Testis (tissue), 3 donors: Measurements from ENCODE around the gene RHOBTB3. TPM values are rescaled to one million over a fixed set of nuclear protein-coding genes. Genes with fewer than 3 reads are reported as not detected.
"Not testable (repeated sequence)": the region's sequence is repeated elsewhere in the genome, so short reads cannot be mapped to it uniquely, and the experiment has no call there.

ENCODE experiments used
- DNase-seq: peaks from one replicate; pipeline ENCODE4 v3.0.0-alpha.2; 2019
- H3K27ac ChIP-seq, 2 donors: fragments of 200-600 bp; sonication (generic); one replicate each; pipeline ENCODE4 v1.5.1; 2019
- H3K27me3 ChIP-seq: fragments of 200-600 bp; sonication (generic); one replicate; pipeline ENCODE4 v1.5.1; 2019
- H3K36me3 ChIP-seq: fragments of 200-600 bp; sonication (generic); one replicate; pipeline ENCODE4 v1.5.1; 2017; ENCODE audit warnings: low read depth; ENCODE audit errors: missing control alignments
- H3K4me1 ChIP-seq: fragments of 200-600 bp; sonication (generic); one replicate; pipeline ENCODE4 v1.5.1; 2019
- H3K4me3 ChIP-seq, 2 donors: fragments of 200-600 bp; sonication (generic); one replicate each; pipeline ENCODE4 v1.5.1; 2017 to 2019
- H3K9me3 ChIP-seq: fragments of 200-600 bp; sonication (generic); one replicate; pipeline ENCODE4 v1.5.1; 2017
- POLR2A ChIP-seq: fragments of 450-650 bp; IDR thresholded peaks from one replicate; pipeline ENCODE4 v1.6.1; 2017; ENCODE audit warnings: antibody characterized with exemption, mild to moderate bottlenecking, moderate library complexity
- WGBS, 2 donors: methylation state at CpG; one replicate each; pipeline ENCODE4 v1.1.5; 2018; 5-methylcytosine and 5-hydroxymethylcytosine counted together
- intact Hi-C: fragments of 100-400 bp; cut with DNase I; formaldehyde crosslinking; loops from one replicate; pipeline ENCODE4 v1.15.1; 2023; ENCODE audit warnings: low total_unique reads
- polyA plus RNA-seq: library from polyadenylated mRNA; stranded (reverse); fragments of 350-450 nt; fragmentation: Illumina TruSeq; extraction: RNeasy Lipid Tissue Mini Kit (QIAGEN cat#74804); gene quantifications from one replicate; pipeline ENCODE4 v1.2.3, GENCODE V29; 2014; ENCODE audit warnings: low read depth, low replicate concordance; ENCODE audit not compliant: insufficient read depth
- total RNA-seq, 2 donors: library from RNA; depleted of rRNA; stranded (reverse); fragments of >200 nt; gene quantifications; one replicate each; pipeline ENCODE4 v1.2.3, GENCODE V29; 2016
- TF ChIP-seq, protein P1 (sequence below), 3 experiments: fragments of 450-650 bp in 2 of 3; fragments of 200-600 bp in 1 of 3; sonication (generic) in 1 of 3; IDR thresholded peaks; one replicate each; pipeline ENCODE4 v1.5.1; 2016 to 2019; ENCODE audit warnings: antibody characterized with exemption in 3 of 3, mild to moderate bottlenecking in 2 of 3, moderate library complexity in 1 of 3

RHOBTB3 gene
- total and polyA plus RNA-seq, 3 donors from 2014 or later: 44.1 to 190 (median 163) TPM

DNA sequence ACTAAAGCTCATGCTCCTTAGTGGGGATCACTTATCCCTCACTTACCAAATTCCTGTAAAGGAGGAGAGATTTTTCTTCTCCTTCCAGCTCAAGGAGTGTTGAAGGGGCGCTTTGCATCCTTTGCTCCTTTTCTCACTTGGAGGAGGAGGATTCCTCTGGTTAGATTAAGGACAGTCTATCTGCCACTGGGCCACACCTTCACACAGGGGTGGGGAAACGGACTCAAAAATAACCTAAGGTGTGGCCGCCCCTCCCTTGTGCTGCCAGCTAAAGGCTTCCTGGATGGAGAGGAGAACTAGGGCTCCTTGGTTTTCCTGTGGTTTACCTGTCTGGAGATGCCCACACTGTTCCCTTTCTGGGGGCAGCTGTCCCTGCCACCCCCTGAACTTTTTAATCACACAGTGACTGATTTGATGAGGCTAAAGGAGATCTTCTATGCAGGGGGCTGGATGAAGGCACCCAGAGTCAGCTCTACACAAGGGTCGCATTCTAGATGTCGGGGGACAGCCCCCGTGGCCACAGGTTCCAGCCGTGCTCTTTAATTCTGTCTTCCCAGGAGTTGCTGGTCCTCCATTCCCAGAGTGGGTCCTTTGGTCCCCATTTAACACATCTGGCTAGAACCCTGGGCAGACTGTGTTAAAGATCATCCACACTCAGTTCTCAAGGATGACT, 77.0 kb downstream of the RHOBTB3 start:
- peak overlapping the region in 1 of 2 donors; percentile 41 for H3K27ac ChIP-seq
- H3K9me3 ChIP-seq: no peaks in the 10 kb centered on the region
- intact Hi-C loops: no loop called here
- H3K4me1 ChIP-seq: peaks cover 16% of the 10 kb centered on the region
- H3K27me3 ChIP-seq: no peaks in the 10 kb centered on the region
- no peak overlapping the region for H3K4me3 ChIP-seq
- TF ChIP-seq, protein P1, sequence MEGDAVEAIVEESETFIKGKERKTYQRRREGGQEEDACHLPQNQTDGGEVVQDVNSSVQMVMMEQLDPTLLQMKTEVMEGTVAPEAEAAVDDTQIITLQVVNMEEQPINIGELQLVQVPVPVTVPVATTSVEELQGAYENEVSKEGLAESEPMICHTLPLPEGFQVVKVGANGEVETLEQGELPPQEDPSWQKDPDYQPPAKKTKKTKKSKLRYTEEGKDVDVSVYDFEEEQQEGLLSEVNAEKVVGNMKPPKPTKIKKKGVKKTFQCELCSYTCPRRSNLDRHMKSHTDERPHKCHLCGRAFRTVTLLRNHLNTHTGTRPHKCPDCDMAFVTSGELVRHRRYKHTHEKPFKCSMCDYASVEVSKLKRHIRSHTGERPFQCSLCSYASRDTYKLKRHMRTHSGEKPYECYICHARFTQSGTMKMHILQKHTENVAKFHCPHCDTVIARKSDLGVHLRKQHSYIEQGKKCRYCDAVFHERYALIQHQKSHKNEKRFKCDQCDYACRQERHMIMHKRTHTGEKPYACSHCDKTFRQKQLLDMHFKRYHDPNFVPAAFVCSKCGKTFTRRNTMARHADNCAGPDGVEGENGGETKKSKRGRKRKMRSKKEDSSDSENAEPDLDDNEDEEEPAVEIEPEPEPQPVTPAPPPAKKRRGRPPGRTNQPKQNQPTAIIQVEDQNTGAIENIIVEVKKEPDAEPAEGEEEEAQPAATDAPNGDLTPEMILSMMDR (IDR thresholded peaks at IDR 0.05): no peak
- TF ChIP-seq POLR2A: no peak
- 74 to 77% methylated on average over 7 of the region's 7 CpGs for WGBS, 2 donors
- DNase-seq: no peak
- no peaks in the 10 kb centered on the region for H3K36me3 ChIP-seq

DNA sequence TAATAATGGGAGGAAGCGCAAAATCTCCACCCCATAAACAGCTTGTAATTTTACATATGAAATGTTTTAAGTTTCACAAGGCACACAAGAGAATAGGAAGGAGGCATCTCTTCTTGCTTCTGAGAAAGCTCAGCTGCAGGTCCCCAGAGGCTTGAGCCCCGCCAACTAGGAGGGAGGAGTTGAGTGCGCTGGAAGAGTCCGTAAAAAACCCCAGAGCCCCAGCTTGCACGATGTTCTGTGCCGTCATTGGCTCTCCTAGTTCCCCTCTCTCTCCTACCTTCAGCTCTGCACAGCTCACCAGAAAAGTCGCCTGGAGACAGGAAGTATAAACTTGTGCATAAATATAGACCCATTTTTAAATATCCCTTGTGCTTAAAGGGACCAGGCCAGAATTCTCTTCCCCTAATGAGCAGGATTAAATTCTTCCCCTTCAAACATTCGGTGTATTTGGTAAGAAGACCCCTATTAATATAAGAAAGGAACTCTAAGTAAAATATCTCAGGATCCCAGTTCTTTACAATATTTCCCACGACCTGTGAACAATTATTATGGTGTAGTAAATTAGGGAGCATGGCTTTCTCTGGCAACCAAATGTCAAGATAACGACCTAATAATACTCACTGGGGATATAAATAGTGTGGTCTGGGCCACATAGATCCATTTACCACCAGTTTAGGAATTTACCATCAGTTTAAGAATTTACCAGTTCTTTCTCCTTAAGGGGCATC, 77.7 kb downstream of the RHOBTB3 start:
- peaks cover 11% of the 10 kb centered on the region for H3K4me1 ChIP-seq
- intact Hi-C loops: no loop called here
- H3K27me3 ChIP-seq: no peaks in the 10 kb centered on the region
- DNase-seq: peak; percentile 81
- H3K4me3 ChIP-seq: no peak overlapping the region
- TF ChIP-seq, protein P1 (IDR thresholded peaks at IDR 0.05): no peak
- TF ChIP-seq POLR2A: no peak
- H3K27ac ChIP-seq: peak overlapping the region; percentile 3 to 41
- H3K36me3 ChIP-seq: no peaks in the 10 kb centered on the region
- H3K9me3 ChIP-seq: no peaks in the 10 kb centered on the region
- WGBS, 2 donors: 39 to 41% methylated on average over 10 of the region's 10 CpGs

DNA sequence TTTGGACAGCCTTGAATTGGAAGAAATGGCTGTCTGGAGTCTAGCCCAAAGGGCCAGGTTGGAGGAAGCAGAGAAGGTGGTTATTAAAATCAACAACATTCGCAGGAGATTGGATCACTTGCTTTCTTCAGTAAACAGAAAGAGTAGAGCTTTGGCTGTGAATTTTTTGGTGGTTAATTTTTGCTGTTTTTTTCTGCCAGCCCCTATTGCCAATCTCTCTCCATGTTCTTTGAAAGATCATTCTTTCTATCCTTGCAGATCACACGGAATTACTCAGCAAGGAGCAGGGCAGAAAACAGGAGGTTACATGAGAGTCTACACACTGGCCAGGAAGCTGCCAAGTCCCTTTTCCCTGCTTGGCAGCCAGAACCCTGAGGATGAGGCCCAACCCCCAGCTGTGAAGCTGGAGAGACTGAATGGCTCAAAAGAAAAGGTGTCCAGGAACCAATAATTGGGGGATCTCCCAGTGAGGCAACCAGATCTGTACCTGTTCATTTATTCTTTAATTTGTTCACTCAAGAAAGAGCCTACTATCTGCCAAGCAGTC, 78.4 kb downstream of the RHOBTB3 start:
- Histone ChIP-seq H3K36me3 (no peaks in the 10 kb centered on the region), H3K4me3 (no peak overlapping the region), H3K9me3 (no peaks in the 10 kb centered on the region), H3K4me1 (peaks cover 11% of the 10 kb centered on the region), H3K27ac (peak overlapping the region; percentile 3 to 41), H3K27me3 (no peaks in the 10 kb centered on the region)
- DNase-seq: no peak
- 44 to 52% methylated on average over 2 of the region's 2 CpGs for WGBS, 2 donors
- intact Hi-C loops: no loop called here
- TF ChIP-seq, protein P1 (IDR thresholded peaks at IDR 0.05): no peak
- TF ChIP-seq POLR2A: no peak

DNA sequence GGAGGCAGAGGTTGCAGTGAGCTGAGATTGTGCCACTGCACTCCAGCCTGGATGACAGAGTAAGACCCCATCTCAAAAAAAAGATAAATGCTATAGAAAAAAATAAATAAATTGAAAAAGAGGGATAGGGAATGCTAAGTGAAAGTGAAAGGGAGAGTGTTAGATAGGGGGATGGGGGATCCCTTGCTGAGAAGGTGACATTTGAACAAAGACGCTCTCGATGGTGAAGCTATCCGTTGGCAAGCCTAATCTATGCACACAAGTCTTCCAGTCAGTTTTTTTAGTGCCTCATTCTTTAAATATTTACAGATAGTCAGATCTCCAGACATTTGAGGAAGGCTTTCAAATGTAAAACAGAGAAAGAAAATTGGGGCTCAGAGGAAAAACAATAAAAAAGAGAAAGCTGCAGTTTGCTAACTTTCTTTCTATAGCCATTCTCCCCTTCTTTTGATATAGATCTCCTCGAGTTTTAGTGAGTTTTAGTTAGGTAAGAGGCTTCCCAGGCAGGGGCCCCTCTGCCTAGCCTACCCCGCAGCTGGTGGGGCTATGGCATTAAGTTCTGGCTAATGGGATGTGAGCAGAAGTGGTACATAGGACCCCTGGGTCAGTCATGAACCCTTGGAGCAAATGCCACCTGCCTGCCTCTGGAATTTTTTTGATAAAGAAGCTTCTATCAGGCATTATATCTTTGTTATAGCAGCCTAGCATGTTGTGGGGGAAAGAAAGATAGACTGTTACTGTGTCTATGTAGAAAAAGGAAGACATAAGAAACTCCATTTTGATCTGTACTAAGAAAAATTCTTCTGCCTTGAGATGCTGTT, 79.4 kb downstream of the RHOBTB3 start:
- DNase-seq: no peak
- TF ChIP-seq, protein P1 (IDR thresholded peaks at IDR 0.05): no peak
- TF ChIP-seq POLR2A: no peak
- H3K36me3 ChIP-seq: no peaks in the 10 kb centered on the region
- intact Hi-C loops: no loop called here
- H3K27me3 ChIP-seq: no peaks in the 10 kb centered on the region
- H3K27ac ChIP-seq: peak overlapping the region in 1 of 2 donors; percentile 53
- H3K9me3 ChIP-seq: no peaks in the 10 kb centered on the region
- no peak overlapping the region for H3K4me3 ChIP-seq
- peaks cover 11% of the 10 kb centered on the region for H3K4me1 ChIP-seq
- 55 to 75% methylated on average over 5 of the region's 5 CpGs for WGBS, 2 donors

DNA sequence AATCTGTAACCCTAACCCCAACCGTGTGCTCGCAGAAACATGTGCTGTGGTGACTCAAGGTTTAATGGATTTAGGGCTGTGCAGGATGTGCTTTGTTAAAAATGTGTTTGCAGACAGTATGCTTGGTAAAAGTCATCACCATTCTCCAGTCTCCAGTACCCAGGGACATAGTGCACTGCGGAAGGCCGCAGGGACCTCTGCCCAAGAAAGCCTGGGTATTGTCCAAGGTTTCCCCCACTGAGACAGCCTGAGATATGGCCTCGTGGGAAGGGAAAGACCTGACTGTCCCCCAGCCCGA, 79.9 kb downstream of the RHOBTB3 start:
- H3K4me3 ChIP-seq, DNase-seq, H3K36me3 ChIP-seq, intact Hi-C loops, H3K9me3 ChIP-seq, H3K27me3 ChIP-seq, H3K27ac ChIP-seq: not testable (repeated sequence)
- WGBS, 2 donors: 45 to 57% methylated on average over 5 to 6 of the region's 6 CpGs
- peaks cover 11% of the 10 kb centered on the region for H3K4me1 ChIP-seq

DNA sequence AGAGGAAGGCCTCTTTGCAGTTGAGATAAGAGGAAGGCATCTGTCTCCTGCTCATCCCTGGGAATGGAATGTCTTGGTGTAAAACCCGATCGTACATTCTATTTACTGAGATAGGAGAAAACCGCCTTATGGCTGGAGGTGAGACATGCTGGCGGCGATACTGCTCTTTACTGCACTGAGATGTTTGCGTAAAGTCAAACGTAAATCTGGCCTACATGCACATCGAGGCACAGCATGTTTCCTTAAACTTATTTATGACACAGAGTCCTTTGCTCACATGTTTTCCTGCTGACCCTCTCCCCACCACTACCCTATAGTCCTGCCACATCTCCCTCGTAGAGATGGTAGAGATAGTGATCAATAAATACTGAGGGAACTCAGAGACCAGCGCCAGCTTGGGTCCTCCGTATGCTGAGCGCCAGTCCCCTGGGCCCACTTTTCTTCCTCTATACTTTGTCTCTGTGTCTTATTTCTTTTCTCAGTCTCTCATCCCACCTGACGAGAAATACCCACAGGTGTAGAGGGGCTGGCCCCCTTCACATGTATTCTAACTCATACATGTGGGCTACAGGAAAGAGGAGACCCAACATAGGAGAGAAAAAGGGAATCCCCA, 80.4 kb downstream of the RHOBTB3 start:
- H3K4me1 ChIP-seq: peaks cover 11% of the 10 kb centered on the region
- H3K27me3 ChIP-seq, DNase-seq, H3K36me3 ChIP-seq, H3K4me3 ChIP-seq, H3K9me3 ChIP-seq, intact Hi-C loops: not testable (repeated sequence)
- H3K27ac ChIP-seq: peak overlapping the region in 1 of 2 donors; percentile 42
- whole genome bisulfite sequencing, 2 donors: 68 to 69% methylated on average over 13 of the region's 13 CpGs
